MM.1S (cell line): ENCODE results near the gene GUCD1.

Source experiments
- CTCF ChIP-seq: fragments of 300-600 bp; sonication (generic); IDR thresholded peaks from 2 replicates; pipeline ENCODE4 v1.5.1; 2016; ENCODE audit warnings: antibody characterized with exemption, low read length, mixed read lengths
- EZH2 ChIP-seq: fragments of 300-600 bp; sonication (generic); optimal IDR thresholded peaks from 2 replicates; pipeline ENCODE3; 2017; ENCODE audit warnings: low read depth, mild to moderate bottlenecking, antibody characterized with exemption, low read length, mixed read lengths

- TF ChIP-seq CTCF (no peak), EZH2 (no peak)
Measured at GRCh38 chr22:24495365-24495675, 59.6 kb downstream of the GUCD1 start.
